ENCODE results near the gene FGB. TPM values are rescaled to one million over a fixed set of nuclear protein-coding genes. Genes with fewer than 3 reads are reported as not detected.

The FGB gene
- total RNA-seq, 3 donors from 2014 or later: 3.9 TPM; not detected in 2

- no peaks in the 10 kb centered on the region for H3K36me3 ChIP-seq
- H3K4me3 ChIP-seq: no peak overlapping the region
- no peak for TF ChIP-seq POLR2A (IDR thresholded peaks at IDR 0.05)
- intact Hi-C loops (cut with DNase I; ENCODE audit: low total_unique reads): no loop called here
- no peaks in the 10 kb centered on the region for H3K27me3 ChIP-seq
- no peaks in the 10 kb centered on the region for H3K9me3 ChIP-seq
- H3K4me1 ChIP-seq: no peaks in the 10 kb centered on the region
- no peak overlapping the region for H3K27ac ChIP-seq
- no peak for DNase-seq (ENCODE audit: low spot score in 2 of 2)
Observed at GRCh38 chr4:154604696-154605200, 41.9 kb downstream of the FGB start.

- H3K4me1 ChIP-seq: no peaks in the 10 kb centered on the region
- TF ChIP-seq CTCF (IDR thresholded peaks at IDR 0.05) (no peak), POLR2AphosphoS5 (IDR thresholded peaks at IDR 0.05) (no peak), POLR2A (IDR thresholded peaks at IDR 0.05) (no peak)
- no peak for DNase-seq (ENCODE audit: low spot score in 2 of 2)
- no peaks in the 10 kb centered on the region for H3K27me3 ChIP-seq
- H3K9me3 ChIP-seq: no peaks in the 10 kb centered on the region
- intact Hi-C loops (cut with DNase I; ENCODE audit: low total_unique reads): no loop called here
- H3K4me3 ChIP-seq: no peak overlapping the region
- no peak overlapping the region for H3K27ac ChIP-seq
- no peaks in the 10 kb centered on the region for H3K36me3 ChIP-seq
Observed at GRCh38 chr4:154606728-154607723, 44.2 kb downstream of the FGB start.

- intact Hi-C loops (cut with DNase I; ENCODE audit: low total_unique reads): no loop called here
- TF ChIP-seq CTCF (IDR thresholded peaks at IDR 0.05) (no peak), POLR2AphosphoS5 (IDR thresholded peaks at IDR 0.05) (no peak), POLR2A (IDR thresholded peaks at IDR 0.05) (no peak)
Observed at GRCh38 chr4:154608361-154609252, 45.8 kb downstream of the FGB start.

GRCh38 chr4:154609532-154609931 is 46.7 kb downstream of the FGB start:
- Histone ChIP-seq H3K36me3 (no peaks in the 10 kb centered on the region), H3K4me1 (no peaks in the 10 kb centered on the region), H3K27me3 (no peaks in the 10 kb centered on the region), H3K9me3 (no peaks in the 10 kb centered on the region), H3K4me3 (no peak overlapping the region), H3K27ac (no peak overlapping the region)
- DNase-seq (ENCODE audit: low spot score in 2 of 2): no peak
- intact Hi-C loops (cut with DNase I; ENCODE audit: low total_unique reads): no loop called here
- TF ChIP-seq POLR2A (IDR thresholded peaks at IDR 0.05): no peak
- TF ChIP-seq CTCF (IDR thresholded peaks at IDR 0.05): no peak
- no peak for TF ChIP-seq POLR2AphosphoS5 (IDR thresholded peaks at IDR 0.05)

More at GRCh38 chr4:154608361-154609252, 45.8 kb downstream of the FGB start:
- H3K36me3 ChIP-seq: no peaks in the 10 kb centered on the region
- H3K9me3 ChIP-seq: no peaks in the 10 kb centered on the region
- no peak overlapping the region for H3K27ac ChIP-seq
- no peak overlapping the region for H3K4me3 ChIP-seq
- no peaks in the 10 kb centered on the region for H3K27me3 ChIP-seq
- no peaks in the 10 kb centered on the region for H3K4me1 ChIP-seq
- DNase-seq (ENCODE audit: low spot score in 2 of 2): no peak

- H3K4me3 ChIP-seq: no peak overlapping the region
- TF ChIP-seq POLR2AphosphoS5 (IDR thresholded peaks at IDR 0.05): no peak
- no peak for TF ChIP-seq CTCF (IDR thresholded peaks at IDR 0.05)
- no peak for TF ChIP-seq POLR2A (IDR thresholded peaks at IDR 0.05)
- no peak overlapping the region for H3K27ac ChIP-seq
- intact Hi-C loops (cut with DNase I; ENCODE audit: low total_unique reads): no loop called here
- H3K4me1 ChIP-seq: no peaks in the 10 kb centered on the region
- no peak for DNase-seq (ENCODE audit: low spot score in 2 of 2)
- H3K27me3 ChIP-seq: no peaks in the 10 kb centered on the region
- no peaks in the 10 kb centered on the region for H3K9me3 ChIP-seq
- no peaks in the 10 kb centered on the region for H3K36me3 ChIP-seq
Observed at GRCh38 chr4:154610582-154610981, 47.8 kb downstream of the FGB start.

Measured in breast epithelium (tissue), 4 donors.